OCI-LY7 (cell line): ENCODE measurements around the gene RNF212. TPM values are rescaled to one million over a fixed set of nuclear protein-coding genes. Genes with fewer than 3 reads are reported as not detected.

Experiments
- BruUV-seq: library from RNA; stranded (reverse); fragments of 400-500 nt; replicated peaks from 2 replicates; lab custom pipeline; 2021; lab: Mats Ljungman, UMichigan
- CTCF ChIA-PET: fragments of 300-600 bp; sonication (Branson Sonifier 250); formaldehyde crosslinking; loops from one replicate; lab custom pipeline; 2022; ENCODE audit warnings: antibody characterized with exemption; ENCODE audit not compliant: unreplicated experiment; lab: Charles Lee
- POLR2A ChIA-PET: fragments of 300-600 bp; sonication (Branson Sonifier 250); formaldehyde crosslinking; loops from one replicate; lab custom pipeline; 2022; ENCODE audit warnings: antibody characterized with exemption; lab: Charles Lee
- DNase-seq: peaks from one replicate; pipeline ENCODE4 v3.0.0-alpha.2; 2015; ENCODE audit warnings: low spot score
- H2AFZ ChIP-seq: fragments of 200-600 bp; sonication (generic), shearing (Covaris generic); 2 replicates; pipeline ENCODE4 v1.6.1; 2014; ENCODE audit warnings: mild to moderate bottlenecking, antibody characterized with exemption, low read length, moderate library complexity
- H3K27ac ChIP-seq: fragments of 200-600 bp; sonication (generic); 2 replicates; pipeline ENCODE4 v1.5.1; 2014; ENCODE audit warnings: mixed run types, low read depth, mild to moderate bottlenecking, moderate library complexity, low read length, inconsistent platforms; ENCODE audit not compliant: poor library complexity, severe bottlenecking
- H3K36me3 ChIP-seq: fragments of 200-600 bp; sonication (generic); 2 replicates; pipeline ENCODE4 v1.6.1; 2014; ENCODE audit warnings: mild to moderate bottlenecking, antibody characterized with exemption, low read length, moderate library complexity, mixed read lengths; ENCODE audit not compliant: insufficient read depth
- H3K4me1 ChIP-seq: fragments of 200-600 bp; sonication (generic); 2 replicates; pipeline ENCODE4 v1.5.1; 2014; ENCODE audit warnings: mild to moderate bottlenecking, low read length; ENCODE audit not compliant: insufficient read depth, poor library complexity, severe bottlenecking
- H3K4me2 ChIP-seq: fragments of 200-600 bp; sonication (generic); 2 replicates; pipeline ENCODE4 v1.6.1; 2014; ENCODE audit warnings: mild to moderate bottlenecking, low read length
- H3K4me3 ChIP-seq: fragments of 200-600 bp; sonication (generic); 2 replicates; pipeline ENCODE4 v1.5.1; 2014; ENCODE audit warnings: mild to moderate bottlenecking, low read depth, low read length; ENCODE audit not compliant: poor library complexity, severe bottlenecking
- H3K79me2 ChIP-seq: fragments of 200-600 bp; sonication (generic); 2 replicates; pipeline ENCODE4 v1.6.1; 2016; ENCODE audit warnings: low read depth, mild to moderate bottlenecking, low read length, moderate library complexity, mixed read lengths; ENCODE audit not compliant: insufficient read depth
- H3K9me2 ChIP-seq: fragments of 200-600 bp; sonication (generic); 2 replicates; pipeline ENCODE4 v1.6.1; 2016; ENCODE audit warnings: mild to moderate bottlenecking, low read length, mixed read lengths; ENCODE audit not compliant: insufficient read depth
- H3K9me3 ChIP-seq: fragments of 200-600 bp; sonication (generic); 2 replicates; pipeline ENCODE4 v1.6.1; 2014; ENCODE audit warnings: mild to moderate bottlenecking, mixed run types, low read length, mixed read lengths
- H4K20me1 ChIP-seq: fragments of 200-600 bp; sonication (generic); 2 replicates; pipeline ENCODE4 v1.6.1; 2014; ENCODE audit warnings: mild to moderate bottlenecking, antibody characterized with exemption, low read length, moderate library complexity, mixed read lengths; ENCODE audit not compliant: insufficient read depth
- EZH2phosphoT487 ChIP-seq: fragments of 200-600 bp; sonication (generic); IDR thresholded peaks from 2 replicates; pipeline ENCODE4 v1.6.1; 2018; ENCODE audit warnings: low read depth, borderline replicate concordance, mild to moderate bottlenecking, mixed run types, antibody characterized with exemption, low read length, moderate library complexity, mixed read lengths
- intact Hi-C: fragments of 100-400 bp; cut with micrococcal nuclease; formaldehyde crosslinking; loops from one replicate; pipeline ENCODE4 v1.10.0; 2022; ENCODE audit not compliant: unreplicated experiment
- total RNA-seq, 2 experiments: library from RNA; depleted of rRNA in 1 of 2; stranded (reverse); fragments of >200 nt in 1 of 2; shearing (Covaris generic) in 1 of 2; gene quantifications; 2 replicates each; pipeline ENCODE4 v1.2.3, GENCODE V29; 2014 to 2022
- TF ChIP-seq, protein P1 (sequence below): fragments of 200-600 bp; sonication (generic); conservative IDR thresholded peaks from 2 replicates; pipeline ENCODE4 v1.5.1; 2014; ENCODE audit warnings: mild to moderate bottlenecking, antibody characterized with exemption, low read length, moderate library complexity, mixed read lengths

The RNF212 gene
- total RNA-seq, 2 experiments from 2014 or later = not detected

DNA sequence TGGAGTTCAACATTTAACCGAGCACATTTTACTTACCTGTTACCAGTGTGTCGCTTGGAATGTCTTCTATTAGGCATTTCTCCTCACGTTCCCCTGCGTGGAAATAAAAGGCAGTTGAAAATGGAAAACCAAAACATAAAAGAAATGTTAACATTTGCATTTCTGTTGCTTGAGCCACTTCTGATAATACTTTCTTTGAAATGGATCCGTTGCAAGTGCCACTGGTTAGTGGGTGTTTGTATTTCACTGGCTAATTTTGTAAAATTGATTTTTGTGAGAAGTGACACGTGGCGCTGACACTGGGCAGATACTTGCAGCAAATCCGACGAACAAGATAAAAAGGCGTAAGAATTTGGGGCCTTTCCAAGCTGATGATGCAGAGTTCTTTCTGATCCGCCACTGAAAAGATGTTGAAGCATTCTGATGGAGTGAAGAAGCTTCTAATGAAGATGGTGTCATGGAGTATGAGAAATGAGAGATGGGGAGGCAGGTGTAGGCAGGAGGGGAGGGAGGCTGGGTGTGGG, 40.3 kb upstream of the RNF212 start:
- no peaks in the 10 kb centered on the region for H4K20me1 ChIP-seq
- H3K9me3 ChIP-seq = peaks cover 7% of the 10 kb centered on the region; the same call in 1 of the 2 replicates
- H3K27ac ChIP-seq = no peak overlapping the region
- H3K4me3 ChIP-seq = no peak overlapping the region
- DNase-seq = no peak
- peaks cover 18% of the 10 kb centered on the region for H3K4me1 ChIP-seq
- no peaks in the 10 kb centered on the region for H3K36me3 ChIP-seq
- H2AFZ ChIP-seq = no peak overlapping the region
- TF ChIP-seq, protein P1, sequence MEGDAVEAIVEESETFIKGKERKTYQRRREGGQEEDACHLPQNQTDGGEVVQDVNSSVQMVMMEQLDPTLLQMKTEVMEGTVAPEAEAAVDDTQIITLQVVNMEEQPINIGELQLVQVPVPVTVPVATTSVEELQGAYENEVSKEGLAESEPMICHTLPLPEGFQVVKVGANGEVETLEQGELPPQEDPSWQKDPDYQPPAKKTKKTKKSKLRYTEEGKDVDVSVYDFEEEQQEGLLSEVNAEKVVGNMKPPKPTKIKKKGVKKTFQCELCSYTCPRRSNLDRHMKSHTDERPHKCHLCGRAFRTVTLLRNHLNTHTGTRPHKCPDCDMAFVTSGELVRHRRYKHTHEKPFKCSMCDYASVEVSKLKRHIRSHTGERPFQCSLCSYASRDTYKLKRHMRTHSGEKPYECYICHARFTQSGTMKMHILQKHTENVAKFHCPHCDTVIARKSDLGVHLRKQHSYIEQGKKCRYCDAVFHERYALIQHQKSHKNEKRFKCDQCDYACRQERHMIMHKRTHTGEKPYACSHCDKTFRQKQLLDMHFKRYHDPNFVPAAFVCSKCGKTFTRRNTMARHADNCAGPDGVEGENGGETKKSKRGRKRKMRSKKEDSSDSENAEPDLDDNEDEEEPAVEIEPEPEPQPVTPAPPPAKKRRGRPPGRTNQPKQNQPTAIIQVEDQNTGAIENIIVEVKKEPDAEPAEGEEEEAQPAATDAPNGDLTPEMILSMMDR = no peak
- no peak for TF ChIP-seq EZH2phosphoT487
- H3K9me2 ChIP-seq = no peaks in the 10 kb centered on the region
- POLR2A ChIA-PET = interaction anchor here (0.6 to 0.7 kb wide), 2 partner anchors 50 to 55 kb away, joined by 5 to 6 read pairs; no protein-coding TSS in a partner anchor
- H3K4me2 ChIP-seq = no peak overlapping the region
- no peaks in the 10 kb centered on the region for H3K79me2 ChIP-seq
- CTCF ChIA-PET = no interaction called here
- BruUV-seq = no TSS peak
- intact Hi-C loops = no loop called here

DNA sequence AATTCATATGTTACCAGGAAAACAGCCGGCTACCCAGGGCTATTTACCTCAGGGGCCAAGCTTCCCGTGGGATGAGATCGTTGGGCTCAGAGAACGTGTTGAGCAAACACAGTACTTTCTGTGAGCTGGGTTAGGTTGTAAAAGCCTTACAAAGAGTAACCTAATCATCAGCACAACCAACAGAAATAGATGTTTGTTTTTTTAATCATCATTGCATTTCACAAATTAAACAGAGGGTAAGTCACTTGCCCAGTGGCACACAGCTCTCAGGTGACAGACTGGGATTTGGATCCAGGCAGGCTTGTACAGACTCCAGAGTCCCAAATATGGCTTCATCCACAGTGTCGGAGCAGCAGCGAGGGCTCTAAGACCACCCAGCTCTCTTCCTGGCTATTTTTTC, 38.9 kb upstream of the RNF212 start:
- H3K9me2 ChIP-seq = no peaks in the 10 kb centered on the region
- intact Hi-C loops = no loop called here
- peaks cover 7% of the 10 kb centered on the region; the same call in 1 of the 2 replicates for H3K9me3 ChIP-seq
- DNase-seq = no peak
- no TSS peak for BruUV-seq
- H3K36me3 ChIP-seq = no peaks in the 10 kb centered on the region
- H3K4me3 ChIP-seq = no peak overlapping the region
- ChIA-PET POLR2A (no interaction called here), CTCF (no interaction called here)
- peaks cover 18% of the 10 kb centered on the region for H3K4me1 ChIP-seq
- H3K27ac ChIP-seq = no peak overlapping the region
- no peak overlapping the region for H2AFZ ChIP-seq
- no peaks in the 10 kb centered on the region for H3K79me2 ChIP-seq
- no peak overlapping the region for H3K4me2 ChIP-seq
- no peaks in the 10 kb centered on the region for H4K20me1 ChIP-seq
- no peak for TF ChIP-seq EZH2phosphoT487
- TF ChIP-seq, protein P1 = no peak

DNA sequence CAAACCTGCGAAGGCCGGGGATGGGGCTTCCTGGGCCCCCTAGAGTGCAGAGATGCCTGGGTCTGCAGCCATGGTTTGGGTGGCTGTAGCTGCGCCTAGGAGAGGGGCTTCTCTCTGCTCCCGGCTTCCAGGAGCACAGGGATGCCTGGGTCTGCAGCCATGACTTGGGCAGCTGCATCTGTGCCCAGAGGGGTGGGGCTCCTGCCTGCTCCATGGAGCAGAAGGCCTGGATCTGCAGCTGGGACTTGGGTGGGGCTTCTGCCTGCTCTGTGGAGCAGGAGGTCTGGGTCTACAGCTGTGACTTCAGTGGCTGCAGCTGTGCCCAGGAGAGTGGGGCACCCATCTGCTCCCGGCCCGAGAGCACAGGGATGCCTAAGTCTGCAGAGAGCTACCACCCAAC, 38.2 kb upstream of the RNF212 start:
- Histone ChIP-seq H4K20me1 (no peaks in the 10 kb centered on the region), H3K4me2 (no peak overlapping the region), H3K4me1 (peaks cover 18% of the 10 kb centered on the region), H3K9me2 (no peaks in the 10 kb centered on the region), H3K79me2 (no peaks in the 10 kb centered on the region), H3K4me3 (no peak overlapping the region), H3K9me3 (peaks cover 7% of the 10 kb centered on the region; the same call in 1 of the 2 replicates), H3K36me3 (no peaks in the 10 kb centered on the region), H2AFZ (no peak overlapping the region), H3K27ac (no peak overlapping the region)
- ChIA-PET CTCF (no interaction called here), POLR2A (no interaction called here)
- no peak for DNase-seq
- intact Hi-C loops = no loop called here
- no TSS peak for BruUV-seq
- no peak for TF ChIP-seq EZH2phosphoT487
- TF ChIP-seq, protein P1 = no peak
